Retinal pigment epithelial cell (primary cell): ENCODE results near the gene TIMP1.

Experiments
- DNase-seq: peaks from one replicate; pipeline ENCODE4 v3.0.0-alpha.2; 2010; ENCODE audit warnings: low read depth
- H3K4me3 ChIP-seq: 2 replicates; pipeline ENCODE4 v1.5.1; 2011; ENCODE audit warnings: mild to moderate bottlenecking, low read length, control low read depth, moderate library complexity
- CTCF ChIP-seq: conservative IDR thresholded peaks from 2 replicates; pipeline ENCODE4 v1.5.1; 2011; ENCODE audit warnings: low read depth, low read length, control low read depth, inconsistent platforms

TIMP1 gene

GRCh38 chrX:47573341-47574075, 8.7 kb upstream of the TIMP1 start:
- TF ChIP-seq CTCF: no peak
- peak overlapping the region; percentile 29 for H3K4me3 ChIP-seq
- peak; percentile 14 for DNase-seq

GRCh38 chrX:47574076-47574546, 8.1 kb upstream of the TIMP1 start:
- H3K4me3 ChIP-seq: peak overlapping the region; percentile 29
- TF ChIP-seq CTCF: no peak
- no peak for DNase-seq

GRCh38 chrX:47574547-47575301, 7.5 kb upstream of the TIMP1 start:
- peak overlapping the region; percentile 26 for H3K4me3 ChIP-seq

GRCh38 chrX:47576021-47576898, 6.0 kb upstream of the TIMP1 start:
- no peak for DNase-seq
- no peak overlapping the region for H3K4me3 ChIP-seq
- TF ChIP-seq CTCF: no peak

More at GRCh38 chrX:47574547-47575301, 7.5 kb upstream of the TIMP1 start:
- DNase-seq: no peak
- TF ChIP-seq CTCF: no peak

GRCh38 chrX:47577424-47577823, 4.8 kb upstream of the TIMP1 start:
- no peak for TF ChIP-seq CTCF
- DNase-seq: no peak

GRCh38 chrX:47577901-47578300, 4.3 kb upstream of the TIMP1 start:
- no peak for TF ChIP-seq CTCF
- no peak overlapping the region for H3K4me3 ChIP-seq
- no peak for DNase-seq

More at GRCh38 chrX:47577424-47577823, 4.8 kb upstream of the TIMP1 start:
- no peak overlapping the region for H3K4me3 ChIP-seq
